Measurements from ENCODE around the gene AHDC1. TPM values are rescaled to one million over a fixed set of nuclear protein-coding genes. Genes with fewer than 3 reads are reported as not detected.

Gene AHDC1
- total RNA-seq, 5 donors from 2014 or later (not counting 1 experiment from before 2014, with no cell fraction given): 21.9 to 26.4 (median 23.1) TPM

GRCh38 chr1:27520651-27521050 lies 83.3 kb downstream of the AHDC1 start:
- no peaks in the 10 kb centered on the region for H3K9me3 Mint-ChIP-seq
- no peak for ATAC-seq (replicated peaks in 1 of 4)

DNA sequence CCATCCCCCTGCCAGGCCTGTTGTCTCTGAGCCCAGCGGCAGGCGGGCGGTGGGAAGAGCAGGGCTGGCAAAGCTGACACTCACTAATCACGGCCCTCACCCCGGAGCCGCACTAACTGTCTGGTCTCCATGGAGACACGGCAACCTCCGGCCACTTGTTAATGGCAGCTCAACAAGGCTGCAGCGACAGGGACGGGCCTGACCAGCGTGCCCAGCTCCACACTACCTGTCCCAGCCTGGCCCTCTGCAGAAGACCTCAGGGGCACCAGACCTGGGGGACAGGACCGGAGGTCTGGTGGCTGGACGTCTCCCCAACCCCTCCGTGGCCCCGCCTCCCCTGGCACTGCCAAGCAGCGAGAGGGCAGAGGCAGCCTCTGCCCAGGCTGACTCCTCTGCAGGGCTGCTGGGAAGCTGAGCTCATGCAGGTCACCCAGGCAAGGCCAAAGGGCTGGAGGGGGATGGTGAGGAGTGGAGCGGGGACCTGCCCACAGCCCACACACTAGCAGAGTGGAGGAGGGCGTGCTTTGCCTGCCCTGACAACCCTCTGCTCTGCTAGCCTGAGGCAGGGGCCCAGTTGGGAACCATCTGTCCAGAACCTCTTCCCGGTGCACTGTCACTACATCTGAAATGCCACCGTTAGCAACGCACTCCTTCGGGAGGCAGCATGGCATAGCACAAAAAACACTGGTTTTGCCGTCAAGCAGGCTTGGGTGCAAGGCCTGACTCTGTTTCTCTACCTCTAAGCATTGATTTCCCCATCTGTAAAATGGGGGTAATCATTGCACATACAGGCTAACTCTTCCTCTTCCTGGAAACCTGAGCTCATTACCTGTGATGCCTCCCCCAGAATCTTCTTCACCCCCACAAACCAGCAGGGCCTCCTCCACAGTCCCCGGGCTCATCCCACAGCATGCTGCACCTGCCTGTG lies 84.3 kb downstream of the AHDC1 start:
- peak overlapping the region in 1 of 3 donors; percentile 94 for H3K4me3 Mint-ChIP-seq
- CTCF ChIA-PET: no interaction called here

More at GRCh38 chr1:27520651-27521050, 83.3 kb downstream of the AHDC1 start:
- Histone ChIP-seq H3K4me3 (ENCODE audit: control insufficient read depth in 1 of 2, extremely low read depth in 1 of 2, low read length in 1 of 2) (no peak overlapping the region), H3K27me3 (replicated peaks in 1 of 2; ENCODE audit: control insufficient read depth in 2 of 2, extremely low read depth in 1 of 2, insufficient read depth in 2 of 2, low read length in 1 of 2) (peaks cover 0 to 2% of the 10 kb centered on the region in 2 experiments), H3K4me1 (ENCODE audit: control insufficient read depth in 1 of 2, extremely low read depth in 1 of 2, insufficient read depth in 2 of 2, low read length in 2 of 2) (peaks cover 49 to 78% of the 10 kb centered on the region in 2 experiments), H3K36me3 (ENCODE audit: control insufficient read depth in 2 of 2, extremely low read depth in 1 of 2, insufficient read depth in 1 of 2, low read length in 1 of 2) (no peaks in the 10 kb centered on the region), H3K9me3 (no peaks in the 10 kb centered on the region), H3K27ac (ENCODE audit: low read length) (peak overlapping the region; percentile 72)
- WGBS (ENCODE audit: insufficient coverage): 98% methylated on average over 4 of the region's 4 CpGs
- ChIA-PET POLR2A (no interaction called here), CTCF (interaction anchor here (0.5 to 1.3 kb wide), 3 partner anchors 31 to 594 kb away, joined by 3 to 4 read pairs (median 4); partner anchors contain the start of gene WASF2 (in 1 of the 2))
- Mint-ChIP-seq H3K4me3 (peak overlapping the region; percentile 90 to 97 (median 94)), H3K4me1 (peaks cover 65 to 78% (median 67%) of the 10 kb centered on the region in 3 donors), H3K36me3 (no peaks in the 10 kb centered on the region), H3K27me3 (no peaks in the 10 kb centered on the region), H3K27ac (peak overlapping the region; percentile 98 to 99)
- no peak for DNase-seq

DNA sequence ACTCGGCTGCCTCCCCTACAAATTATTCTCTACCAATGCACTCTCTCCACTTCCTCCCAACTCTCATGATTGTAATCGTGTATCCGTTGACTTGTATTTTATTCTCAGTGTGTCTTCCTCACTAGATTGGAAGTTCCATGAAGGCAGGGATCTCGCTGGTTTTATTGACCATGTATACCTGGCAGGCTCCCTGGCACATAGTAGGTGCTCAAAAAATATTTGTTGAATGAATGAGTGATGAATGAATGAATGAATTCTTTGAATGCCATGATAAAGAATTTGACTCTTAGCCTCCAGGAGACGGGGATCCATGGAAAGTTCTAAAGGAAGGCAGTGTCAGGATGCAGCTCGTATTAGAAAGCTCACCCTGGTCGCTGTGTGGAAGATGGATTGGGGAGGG lies 85.1 kb downstream of the AHDC1 start:
- Mint-ChIP-seq H3K36me3 (no peaks in the 10 kb centered on the region), H3K4me3 (no peak overlapping the region), H3K4me1 (peaks cover 49 to 59% (median 51%) of the 10 kb centered on the region in 3 donors), H3K27ac (peak overlapping the region in 1 of 2 donors; percentile 21), H3K9me3 (no peaks in the 10 kb centered on the region), H3K27me3 (no peaks in the 10 kb centered on the region)
- Histone ChIP-seq H3K27ac (ENCODE audit: low read length) (no peak overlapping the region), H3K4me3 (ENCODE audit: control insufficient read depth in 1 of 2, extremely low read depth in 1 of 2, low read length in 1 of 2) (no peak overlapping the region), H3K4me1 (ENCODE audit: control insufficient read depth in 1 of 2, extremely low read depth in 1 of 2, insufficient read depth in 2 of 2, low read length in 2 of 2) (peaks cover 35 to 60% of the 10 kb centered on the region in 2 experiments), H3K9me3 (no peaks in the 10 kb centered on the region), H3K27me3 (replicated peaks in 1 of 2; ENCODE audit: control insufficient read depth in 2 of 2, extremely low read depth in 1 of 2, insufficient read depth in 2 of 2, low read length in 1 of 2) (peaks cover 0 to 5% of the 10 kb centered on the region in 2 experiments), H3K36me3 (ENCODE audit: control insufficient read depth in 2 of 2, extremely low read depth in 1 of 2, insufficient read depth in 1 of 2, low read length in 1 of 2) (no peaks in the 10 kb centered on the region)
- ChIA-PET CTCF (no interaction called here), POLR2A (no interaction called here)
- ATAC-seq (replicated peaks in 1 of 4) (no peak), DNase-seq (no peak)
- WGBS (ENCODE audit: insufficient coverage): 97% methylated on average over 7 of the region's 7 CpGs

More for the DNA sequence above, 84.3 kb downstream of the AHDC1 start:
- H3K9me3 ChIP-seq: no peaks in the 10 kb centered on the region
- H3K27me3 ChIP-seq (replicated peaks in 1 of 2; ENCODE audit: control insufficient read depth in 2 of 2, extremely low read depth in 1 of 2, insufficient read depth in 2 of 2, low read length in 1 of 2): peaks cover 0 to 2% of the 10 kb centered on the region in 2 experiments
- no peaks in the 10 kb centered on the region for H3K36me3 ChIP-seq (ENCODE audit: control insufficient read depth in 2 of 2, extremely low read depth in 1 of 2, insufficient read depth in 1 of 2, low read length in 1 of 2)
- ATAC-seq (replicated peaks in 1 of 4) (no peak), DNase-seq (no peak)
- peaks cover 42 to 67% of the 10 kb centered on the region in 2 experiments for H3K4me1 ChIP-seq (ENCODE audit: control insufficient read depth in 1 of 2, extremely low read depth in 1 of 2, insufficient read depth in 2 of 2, low read length in 2 of 2)
- Mint-ChIP-seq H3K27ac (peak overlapping the region; percentile 67 to 98), H3K4me1 (peaks cover 56 to 67% (median 58%) of the 10 kb centered on the region in 3 donors), H3K9me3 (no peaks in the 10 kb centered on the region), H3K36me3 (no peaks in the 10 kb centered on the region), H3K27me3 (no peaks in the 10 kb centered on the region)
- 97% methylated on average over 22 of the region's 24 CpGs for WGBS (ENCODE audit: insufficient coverage)
- no peak overlapping the region for H3K27ac ChIP-seq (ENCODE audit: low read length)
- H3K4me3 ChIP-seq (ENCODE audit: control insufficient read depth in 1 of 2, extremely low read depth in 1 of 2, low read length in 1 of 2): no peak overlapping the region
- POLR2A ChIA-PET: interaction anchor here in 1 of 2 donors (0.6 kb wide), 1 partner anchor 261 kb away, joined by 3 read pairs; no protein-coding TSS in a partner anchor

GRCh38 chr1:27517907-27518718 lies 85.8 kb downstream of the AHDC1 start:
- Mint-ChIP-seq H3K4me1 (peaks cover 43 to 53% (median 45%) of the 10 kb centered on the region in 3 donors), H3K27ac (peak overlapping the region in 1 of 2 donors; percentile 62), H3K9me3 (no peaks in the 10 kb centered on the region), H3K4me3 (peak overlapping the region in 1 of 3 donors; percentile 14), H3K27me3 (no peaks in the 10 kb centered on the region), H3K36me3 (no peaks in the 10 kb centered on the region)
- ChIA-PET POLR2A (no interaction called here), CTCF (no interaction called here)
- H3K36me3 ChIP-seq (ENCODE audit: control insufficient read depth in 2 of 2, extremely low read depth in 1 of 2, insufficient read depth in 1 of 2, low read length in 1 of 2): no peaks in the 10 kb centered on the region
- DNase-seq (no peak), ATAC-seq (replicated peaks in 1 of 4) (no peak)
- H3K4me1 ChIP-seq (ENCODE audit: control insufficient read depth in 1 of 2, extremely low read depth in 1 of 2, insufficient read depth in 2 of 2, low read length in 2 of 2): peaks cover 31 to 53% of the 10 kb centered on the region in 2 experiments
- peaks cover 0 to 5% of the 10 kb centered on the region in 2 experiments for H3K27me3 ChIP-seq (replicated peaks in 1 of 2; ENCODE audit: control insufficient read depth in 2 of 2, extremely low read depth in 1 of 2, insufficient read depth in 2 of 2, low read length in 1 of 2)
- H3K27ac ChIP-seq (ENCODE audit: low read length): no peak overlapping the region
- 83% methylated on average over 17 of the region's 21 CpGs for WGBS (ENCODE audit: insufficient coverage)
- no peak overlapping the region for H3K4me3 ChIP-seq (ENCODE audit: control insufficient read depth in 1 of 2, extremely low read depth in 1 of 2, low read length in 1 of 2)
- no peaks in the 10 kb centered on the region for H3K9me3 ChIP-seq

GRCh38 chr1:27517301-27517700 lies 86.6 kb downstream of the AHDC1 start:
- WGBS (ENCODE audit: insufficient coverage): 86% methylated on average over 2 of the region's 2 CpGs
- H3K27ac ChIP-seq (ENCODE audit: low read length): no peak overlapping the region
- no peak overlapping the region for H3K4me3 Mint-ChIP-seq
- H3K27me3 ChIP-seq (replicated peaks in 1 of 2; ENCODE audit: control insufficient read depth in 2 of 2, extremely low read depth in 1 of 2, insufficient read depth in 2 of 2, low read length in 1 of 2): peaks cover 0 to 5% of the 10 kb centered on the region in 2 experiments
- H3K4me1 ChIP-seq (ENCODE audit: control insufficient read depth in 1 of 2, extremely low read depth in 1 of 2, insufficient read depth in 2 of 2, low read length in 2 of 2): peaks cover 31 to 45% of the 10 kb centered on the region in 2 experiments
- CTCF ChIA-PET: no interaction called here
- H3K36me3 Mint-ChIP-seq: no peaks in the 10 kb centered on the region
- H3K4me3 ChIP-seq (ENCODE audit: control insufficient read depth in 1 of 2, extremely low read depth in 1 of 2, low read length in 1 of 2): no peak overlapping the region
- no peaks in the 10 kb centered on the region for H3K9me3 Mint-ChIP-seq
- no peak overlapping the region for H3K27ac Mint-ChIP-seq
- no peaks in the 10 kb centered on the region for H3K36me3 ChIP-seq (ENCODE audit: control insufficient read depth in 2 of 2, extremely low read depth in 1 of 2, insufficient read depth in 1 of 2, low read length in 1 of 2)
- no peaks in the 10 kb centered on the region for H3K9me3 ChIP-seq
- POLR2A ChIA-PET: no interaction called here
- no peak for DNase-seq
- peaks cover 34 to 46% (median 38%) of the 10 kb centered on the region in 3 donors for H3K4me1 Mint-ChIP-seq
- ATAC-seq (replicated peaks in 1 of 4): no peak
- H3K27me3 Mint-ChIP-seq: no peaks in the 10 kb centered on the region

GRCh38 chr1:27515626-27516025 lies 88.3 kb downstream of the AHDC1 start:
- DNase-seq (no peak), ATAC-seq (replicated peaks in 1 of 4) (no peak)
- no peaks in the 10 kb centered on the region for H3K36me3 ChIP-seq (ENCODE audit: control insufficient read depth in 2 of 2, extremely low read depth in 1 of 2, insufficient read depth in 1 of 2, low read length in 1 of 2)
- Mint-ChIP-seq H3K36me3 (no peaks in the 10 kb centered on the region), H3K9me3 (no peaks in the 10 kb centered on the region), H3K4me3 (no peak overlapping the region), H3K27me3 (no peaks in the 10 kb centered on the region), H3K27ac (no peak overlapping the region), H3K4me1 (peaks cover 19 to 29% (median 22%) of the 10 kb centered on the region in 3 donors)
- peaks cover 0 to 5% of the 10 kb centered on the region in 2 experiments for H3K27me3 ChIP-seq (replicated peaks in 1 of 2; ENCODE audit: control insufficient read depth in 2 of 2, extremely low read depth in 1 of 2, insufficient read depth in 2 of 2, low read length in 1 of 2)
- no CpG with 5 or more reads among the region's 3 CpGs for WGBS (ENCODE audit: insufficient coverage)
- H3K9me3 ChIP-seq: no peaks in the 10 kb centered on the region
- no peak overlapping the region for H3K27ac ChIP-seq (ENCODE audit: low read length)
- no peak overlapping the region for H3K4me3 ChIP-seq (ENCODE audit: control insufficient read depth in 1 of 2, extremely low read depth in 1 of 2, low read length in 1 of 2)
- CTCF ChIA-PET: interaction anchor here in 1 of 2 donors (0.6 kb wide), 1 partner anchor 308 kb away, joined by 3 read pairs; no protein-coding TSS in a partner anchor
- POLR2A ChIA-PET: no interaction called here
- peaks cover 22 to 28% of the 10 kb centered on the region in 2 experiments for H3K4me1 ChIP-seq (ENCODE audit: control insufficient read depth in 1 of 2, extremely low read depth in 1 of 2, insufficient read depth in 2 of 2, low read length in 2 of 2)

All from T-cell (primary cell).